ENCODE measurements around the gene GLIPR1. TPM values are rescaled to one million over a fixed set of nuclear protein-coding genes. Genes with fewer than 3 reads are reported as not detected.
A peak's percentile ranks its signal among the peaks of the same experiment; 100 is the strongest.

GLIPR1 gene
- polyA plus RNA-seq, 1 of the 3 experiments (the other 2 are of a cell fraction): 75.6 TPM

DNA sequence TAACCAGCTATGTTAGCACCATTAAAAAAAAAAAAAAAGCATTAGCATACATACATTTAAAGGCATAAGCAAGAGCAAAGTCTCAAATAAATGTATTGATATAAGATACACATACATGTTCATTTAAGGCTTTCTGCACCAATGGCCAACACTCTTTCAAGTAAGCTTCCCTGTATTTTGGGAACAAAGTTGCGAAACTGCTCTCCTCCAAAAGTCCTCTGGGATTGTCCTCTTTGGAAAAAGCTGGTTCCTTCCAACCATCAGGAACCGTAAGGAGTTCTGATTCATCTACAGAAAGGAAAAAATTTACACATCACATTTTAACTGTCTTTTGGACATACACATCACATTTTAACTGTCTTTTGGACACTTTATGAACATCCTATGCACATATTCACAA, 27.6 kb downstream of the GLIPR1 start:
- Histone ChIP-seq H3K9me2 (no peaks in the 10 kb centered on the region), H3F3A (replicated peaks; ENCODE audit: insufficient read depth) (peaks cover 57% of the 10 kb centered on the region), H3K36me3 (replicated peaks in 1 of 2; ENCODE audit: control insufficient read depth in 1 of 2, insufficient read depth in 2 of 2, low read length in 1 of 2) (peaks cover 50 to 52% of the 10 kb centered on the region in 2 experiments), H3K4me1 (ENCODE audit: control insufficient read depth in 1 of 2, insufficient read depth in 2 of 2, low read depth in 1 of 2, low read length in 1 of 2) (peaks cover 3 to 11% of the 10 kb centered on the region in 2 experiments; a peak in 2 of 4 replicates), H3K9me3 (no peaks in the 10 kb centered on the region), H3K4me2 (no peak overlapping the region), H3K79me2 (ENCODE audit: insufficient read depth) (peaks cover 81% of the 10 kb centered on the region), H3K9ac (no peak overlapping the region), H3K27ac (ENCODE audit: low read depth in 2 of 2, low read length in 1 of 2) (no peak overlapping the region), H4K20me1 (ENCODE audit: insufficient read depth) (no peaks in the 10 kb centered on the region), H2AFZ (ENCODE audit: low read depth) (no peak overlapping the region), H3K4me3 (ENCODE audit: low read depth in 2 of 2, low read length in 1 of 2) (no peak overlapping the region), H3K27me3 (ENCODE audit: insufficient read depth) (no peaks in the 10 kb centered on the region)
- TF ChIP-seq YY1 (IDR thresholded peaks at IDR 0.05; ENCODE audit: low read depth): no peak
- no peak for TF ChIP-seq RXRA (IDR thresholded peaks at IDR 0.05; ENCODE audit: borderline replicate concordance, low read depth)
- TF ChIP-seq, protein P1, sequence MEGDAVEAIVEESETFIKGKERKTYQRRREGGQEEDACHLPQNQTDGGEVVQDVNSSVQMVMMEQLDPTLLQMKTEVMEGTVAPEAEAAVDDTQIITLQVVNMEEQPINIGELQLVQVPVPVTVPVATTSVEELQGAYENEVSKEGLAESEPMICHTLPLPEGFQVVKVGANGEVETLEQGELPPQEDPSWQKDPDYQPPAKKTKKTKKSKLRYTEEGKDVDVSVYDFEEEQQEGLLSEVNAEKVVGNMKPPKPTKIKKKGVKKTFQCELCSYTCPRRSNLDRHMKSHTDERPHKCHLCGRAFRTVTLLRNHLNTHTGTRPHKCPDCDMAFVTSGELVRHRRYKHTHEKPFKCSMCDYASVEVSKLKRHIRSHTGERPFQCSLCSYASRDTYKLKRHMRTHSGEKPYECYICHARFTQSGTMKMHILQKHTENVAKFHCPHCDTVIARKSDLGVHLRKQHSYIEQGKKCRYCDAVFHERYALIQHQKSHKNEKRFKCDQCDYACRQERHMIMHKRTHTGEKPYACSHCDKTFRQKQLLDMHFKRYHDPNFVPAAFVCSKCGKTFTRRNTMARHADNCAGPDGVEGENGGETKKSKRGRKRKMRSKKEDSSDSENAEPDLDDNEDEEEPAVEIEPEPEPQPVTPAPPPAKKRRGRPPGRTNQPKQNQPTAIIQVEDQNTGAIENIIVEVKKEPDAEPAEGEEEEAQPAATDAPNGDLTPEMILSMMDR (IDR thresholded peaks at IDR 0.05): no peak
- TF ChIP-seq SMC3 (IDR thresholded peaks at IDR 0.05; ENCODE audit: low read depth, low read length): no peak
- TF ChIP-seq POLR2AphosphoS5 (IDR thresholded peaks at IDR 0.05; ENCODE audit: low read depth, low read length): no peak
- TF ChIP-seq, protein P2, sequence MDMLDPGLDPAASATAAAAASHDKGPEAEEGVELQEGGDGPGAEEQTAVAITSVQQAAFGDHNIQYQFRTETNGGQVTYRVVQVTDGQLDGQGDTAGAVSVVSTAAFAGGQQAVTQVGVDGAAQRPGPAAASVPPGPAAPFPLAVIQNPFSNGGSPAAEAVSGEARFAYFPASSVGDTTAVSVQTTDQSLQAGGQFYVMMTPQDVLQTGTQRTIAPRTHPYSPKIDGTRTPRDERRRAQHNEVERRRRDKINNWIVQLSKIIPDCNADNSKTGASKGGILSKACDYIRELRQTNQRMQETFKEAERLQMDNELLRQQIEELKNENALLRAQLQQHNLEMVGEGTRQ (IDR thresholded peaks at IDR 0.05; ENCODE audit: borderline replicate concordance, low read depth, low read length): no peak
- no peak for TF ChIP-seq JUND (IDR thresholded peaks at IDR 0.05)
- TF ChIP-seq EZH2phosphoT487 (IDR thresholded peaks at IDR 0.05; ENCODE audit: borderline replicate concordance, low read depth): no peak
- TF ChIP-seq, protein P3, sequence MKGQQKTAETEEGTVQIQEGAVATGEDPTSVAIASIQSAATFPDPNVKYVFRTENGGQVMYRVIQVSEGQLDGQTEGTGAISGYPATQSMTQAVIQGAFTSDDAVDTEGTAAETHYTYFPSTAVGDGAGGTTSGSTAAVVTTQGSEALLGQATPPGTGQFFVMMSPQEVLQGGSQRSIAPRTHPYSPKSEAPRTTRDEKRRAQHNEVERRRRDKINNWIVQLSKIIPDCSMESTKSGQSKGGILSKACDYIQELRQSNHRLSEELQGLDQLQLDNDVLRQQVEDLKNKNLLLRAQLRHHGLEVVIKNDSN (IDR thresholded peaks at IDR 0.05; ENCODE audit: borderline replicate concordance, low read depth): no peak
- TF ChIP-seq, protein P4, sequence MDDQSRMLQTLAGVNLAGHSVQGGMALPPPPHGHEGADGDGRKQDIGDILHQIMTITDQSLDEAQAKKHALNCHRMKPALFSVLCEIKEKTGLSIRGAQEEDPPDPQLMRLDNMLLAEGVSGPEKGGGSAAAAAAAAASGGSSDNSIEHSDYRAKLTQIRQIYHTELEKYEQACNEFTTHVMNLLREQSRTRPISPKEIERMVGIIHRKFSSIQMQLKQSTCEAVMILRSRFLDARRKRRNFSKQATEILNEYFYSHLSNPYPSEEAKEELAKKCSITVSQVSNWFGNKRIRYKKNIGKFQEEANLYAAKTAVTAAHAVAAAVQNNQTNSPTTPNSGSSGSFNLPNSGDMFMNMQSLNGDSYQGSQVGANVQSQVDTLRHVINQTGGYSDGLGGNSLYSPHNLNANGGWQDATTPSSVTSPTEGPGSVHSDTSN (IDR thresholded peaks at IDR 0.05): no peak
- no peak for TF ChIP-seq FOXJ3 (CRISPR knock-in tag; IDR thresholded peaks at IDR 0.05)
- no peak for TF ChIP-seq FOXM1 (IDR thresholded peaks at IDR 0.05; ENCODE audit: low read depth)
- 95% methylated on average over 2 of the region's 2 CpGs for WGBS (ENCODE audit: low lambda C conversion rate)
- no peak for DNase-seq
- ChIA-PET POLR2A (no interaction called here), CTCF (interaction anchor here (1.0 to 1.5 kb wide), 2 partner anchors 10 to 24 kb away, joined by 4 to 5 read pairs; no protein-coding TSS in a partner anchor)

DNA sequence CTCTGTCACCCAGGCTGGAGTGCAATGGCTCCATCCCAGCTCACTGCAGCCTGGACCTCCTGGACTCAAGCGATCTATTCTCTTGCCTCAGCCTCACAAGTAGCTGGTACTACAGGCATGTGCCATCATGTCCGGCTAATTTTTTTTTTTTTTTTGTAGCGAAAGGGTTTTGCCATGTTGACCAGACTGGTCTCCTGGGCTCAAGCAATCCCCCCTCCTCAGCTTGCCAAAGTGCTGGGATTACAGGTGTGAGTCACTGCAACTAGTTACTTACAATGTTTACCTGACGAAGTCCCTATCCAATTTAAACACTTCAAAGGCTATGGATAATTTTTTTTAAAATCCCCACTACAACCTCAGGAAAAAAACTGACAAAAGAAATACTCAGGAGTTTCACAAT, 29.1 kb downstream of the GLIPR1 start:
- DNase-seq: no peak
- peaks cover 67% of the 10 kb centered on the region for H3K79me2 ChIP-seq (ENCODE audit: insufficient read depth)
- no peak overlapping the region; a peak in 1 of 4 replicates for H3K4me3 ChIP-seq (ENCODE audit: low read depth in 2 of 2, low read length in 1 of 2)
- H3K4me2 ChIP-seq: peak overlapping the region; percentile 91
- H3K9me2 ChIP-seq: no peaks in the 10 kb centered on the region
- H3F3A ChIP-seq (replicated peaks; ENCODE audit: insufficient read depth): peaks cover 43% of the 10 kb centered on the region
- H2AFZ ChIP-seq (ENCODE audit: low read depth): no peak overlapping the region
- no peak for TF ChIP-seq RFX5 (IDR thresholded peaks at IDR 0.05; ENCODE audit: low read length)
- TF ChIP-seq, protein P2 (IDR thresholded peaks at IDR 0.05; ENCODE audit: borderline replicate concordance, low read depth, low read length): no peak
- TF ChIP-seq TAF1 (IDR thresholded peaks at IDR 0.05; ENCODE audit: borderline replicate concordance, low read depth, low read length): no peak
- no peak for TF ChIP-seq JUND (IDR thresholded peaks at IDR 0.05)
- no peak for TF ChIP-seq SMC3 (IDR thresholded peaks at IDR 0.05; ENCODE audit: low read depth, low read length)
- TF ChIP-seq TEAD4 (IDR thresholded peaks at IDR 0.05; ENCODE audit: borderline replicate concordance, insufficient read depth): no peak
- no peak for TF ChIP-seq GATA2 (CRISPR knock-in tag; IDR thresholded peaks at IDR 0.05)
- no peak for TF ChIP-seq MXI1 (IDR thresholded peaks at IDR 0.05; ENCODE audit: low read depth, low read length)
- TF ChIP-seq CHD2 (IDR thresholded peaks at IDR 0.05; ENCODE audit: low read length, partially characterized antibody): no peak
- no peak for TF ChIP-seq RAD21 (IDR thresholded peaks at IDR 0.05; ENCODE audit: low read length)
- TF ChIP-seq EP300 (IDR thresholded peaks at IDR 0.05; ENCODE audit: borderline replicate concordance in 1 of 2, low read depth in 1 of 2, low read length in 1 of 2): no peak
- TF ChIP-seq FOXM1 (IDR thresholded peaks at IDR 0.05; ENCODE audit: low read depth): no peak
- TF ChIP-seq, protein P5, sequence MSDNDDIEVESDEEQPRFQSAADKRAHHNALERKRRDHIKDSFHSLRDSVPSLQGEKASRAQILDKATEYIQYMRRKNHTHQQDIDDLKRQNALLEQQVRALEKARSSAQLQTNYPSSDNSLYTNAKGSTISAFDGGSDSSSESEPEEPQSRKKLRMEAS (IDR thresholded peaks at IDR 0.05; ENCODE audit: low read depth): no peak
- no peak for TF ChIP-seq NRF1 (IDR thresholded peaks at IDR 0.05; ENCODE audit: low read depth, low read length)
- TF ChIP-seq MEF2A (IDR thresholded peaks at IDR 0.05; ENCODE audit: borderline replicate concordance, low read depth): no peak
- no peak for TF ChIP-seq TCF12 (IDR thresholded peaks at IDR 0.05)
- whole genome bisulfite sequencing (ENCODE audit: low lambda C conversion rate): 66% methylated on average over 4 of the region's 4 CpGs
- H3K27me3 ChIP-seq (ENCODE audit: insufficient read depth): no peaks in the 10 kb centered on the region
- H4K20me1 ChIP-seq (ENCODE audit: insufficient read depth): no peaks in the 10 kb centered on the region
- H3K9ac ChIP-seq: 0 out of 2 replicates have a peak overlapping the region, but pooled peaks have one; percentile 91
- peaks cover 35 to 38% of the 10 kb centered on the region in 2 experiments for H3K36me3 ChIP-seq (replicated peaks in 1 of 2; ENCODE audit: control insufficient read depth in 1 of 2, insufficient read depth in 2 of 2, low read length in 1 of 2)
- no peaks in the 10 kb centered on the region for H3K9me3 ChIP-seq
- H3K27ac ChIP-seq (ENCODE audit: low read depth in 2 of 2, low read length in 1 of 2): no peak overlapping the region
- ChIA-PET POLR2A (no interaction called here), CTCF (no interaction called here)
- peaks cover 3 to 11% of the 10 kb centered on the region in 2 experiments; a peak in 2 of 4 replicates for H3K4me1 ChIP-seq (ENCODE audit: control insufficient read depth in 1 of 2, insufficient read depth in 2 of 2, low read depth in 1 of 2, low read length in 1 of 2)

Measured in SK-N-SH (cell line).